ENCODE measurements around the gene SF3B5.
"Not testable (repeated sequence)": the region's sequence is repeated elsewhere in the genome, so short reads cannot be mapped to it uniquely, and the experiment has no call there.

The SF3B5 gene

GRCh38 chr6:144113366-144113765 is 18.0 kb upstream of the SF3B5 start:
- no peak for DNase-seq (ENCODE audit: low read depth, low spot score)

GRCh38 chr6:144110210-144110609 is 14.8 kb upstream of the SF3B5 start:
- H3K4me3 ChIP-seq (ENCODE audit: low read length), result no peak overlapping the region
- no peak for DNase-seq (ENCODE audit: low read depth, low spot score)

More at GRCh38 chr6:144113366-144113765, 18.0 kb upstream of the SF3B5 start:
- H3K4me3 ChIP-seq (ENCODE audit: low read length), result no peak overlapping the region

GRCh38 chr6:144106206-144106605 is 10.8 kb upstream of the SF3B5 start:
- H3K4me3 ChIP-seq (ENCODE audit: low read length), result no peak overlapping the region
- no peak for DNase-seq (ENCODE audit: low read depth, low spot score)

GRCh38 chr6:144104898-144105487 is 9.6 kb upstream of the SF3B5 start:
- DNase-seq (ENCODE audit: low read depth, low spot score), result peak; percentile 70
- no peak overlapping the region for H3K4me3 ChIP-seq (ENCODE audit: low read length)

- no peak for DNase-seq (ENCODE audit: low read depth, low spot score)
- no peak overlapping the region for H3K4me3 ChIP-seq (ENCODE audit: low read length)
These were observed 9.1 kb upstream of the SF3B5 start for GRCh38 chr6:144104488-144104887.

- no peak for DNase-seq (ENCODE audit: low read depth, low spot score)
These were observed 7.7 kb upstream of the SF3B5 start for GRCh38 chr6:144103026-144103563.

GRCh38 chr6:144098993-144099392 is 3.6 kb upstream of the SF3B5 start:
- no peak overlapping the region for H3K4me3 ChIP-seq (ENCODE audit: low read length)
- DNase-seq (ENCODE audit: low read depth, low spot score), result no peak

More at GRCh38 chr6:144103026-144103563, 7.7 kb upstream of the SF3B5 start:
- no peak overlapping the region for H3K4me3 ChIP-seq (ENCODE audit: low read length)

GRCh38 chr6:144094731-144095133 is 641 bp downstream of the SF3B5 start:
- H3K4me3 ChIP-seq (ENCODE audit: low read length), result peak overlapping the region; percentile 80

GRCh38 chr6:144093658-144094057 is 1.7 kb downstream of the SF3B5 start:
- no peak for DNase-seq (ENCODE audit: low read depth, low spot score)
- H3K4me3 ChIP-seq (ENCODE audit: low read length), result no peak overlapping the region

More at GRCh38 chr6:144094731-144095133, 641 bp downstream of the SF3B5 start:
- DNase-seq (ENCODE audit: low read depth, low spot score), result no peak

GRCh38 chr6:144093236-144093635 is 2.1 kb downstream of the SF3B5 start:
- DNase-seq (ENCODE audit: low read depth, low spot score), result no peak

GRCh38 chr6:144090384-144090783 is 5.0 kb downstream of the SF3B5 start:
- DNase-seq (ENCODE audit: low read depth, low spot score), result no peak
- H3K4me3 ChIP-seq (ENCODE audit: low read length), result no peak overlapping the region

More at GRCh38 chr6:144093236-144093635, 2.1 kb downstream of the SF3B5 start:
- H3K4me3 ChIP-seq (ENCODE audit: low read length), result no peak overlapping the region

GRCh38 chr6:144087789-144088426 is 7.5 kb downstream of the SF3B5 start:
- no peak for DNase-seq (ENCODE audit: low read depth, low spot score)
- no peak overlapping the region for H3K4me3 ChIP-seq (ENCODE audit: low read length)

GRCh38 chr6:144086959-144087358 is 8.4 kb downstream of the SF3B5 start:
- no peak for DNase-seq (ENCODE audit: low read depth, low spot score)
- H3K4me3 ChIP-seq (ENCODE audit: low read length), result no peak overlapping the region

- DNase-seq (ENCODE audit: low read depth, low spot score), result no peak
These were observed 12.2 kb downstream of the SF3B5 start for GRCh38 chr6:144083172-144083571.

GRCh38 chr6:144082412-144082811 is 13.0 kb downstream of the SF3B5 start:
- not testable (repeated sequence) for DNase-seq (ENCODE audit: low read depth, low spot score); H3K4me3 ChIP-seq (ENCODE audit: low read length)

More at GRCh38 chr6:144083172-144083571, 12.2 kb downstream of the SF3B5 start:
- no peak overlapping the region for H3K4me3 ChIP-seq (ENCODE audit: low read length)

GRCh38 chr6:144077871-144078270 is 17.5 kb downstream of the SF3B5 start:
- DNase-seq (ENCODE audit: low read depth, low spot score), result no peak
- H3K4me3 ChIP-seq (ENCODE audit: low read length), result no peak overlapping the region

GRCh38 chr6:144075875-144076274 is 19.5 kb downstream of the SF3B5 start:
- no peak for DNase-seq (ENCODE audit: low read depth, low spot score)
- H3K4me3 ChIP-seq (ENCODE audit: low read length), result no peak overlapping the region

- no peak overlapping the region for H3K4me3 ChIP-seq (ENCODE audit: low read length)
- no peak for DNase-seq (ENCODE audit: low read depth, low spot score)
These were observed 20.2 kb downstream of the SF3B5 start for GRCh38 chr6:144075187-144075586.

GRCh38 chr6:144073024-144073423 is 22.3 kb downstream of the SF3B5 start:
- H3K4me3 ChIP-seq (ENCODE audit: low read length), result no peak overlapping the region
- DNase-seq (ENCODE audit: low read depth, low spot score), result no peak

- H3K4me3 ChIP-seq (ENCODE audit: low read length), result no peak overlapping the region
- DNase-seq (ENCODE audit: low read depth, low spot score), result no peak
These were observed 25.9 kb downstream of the SF3B5 start for GRCh38 chr6:144069506-144069905.

GRCh38 chr6:144068794-144069193 is 26.6 kb downstream of the SF3B5 start:
- DNase-seq (ENCODE audit: low read depth, low spot score), result no peak
- no peak overlapping the region for H3K4me3 ChIP-seq (ENCODE audit: low read length)

All from Jurkat, Clone E6-1 (cell line).